Stimulated activated naive CD8-positive, alpha-beta T cell treated with anti-CD3 and anti-CD28 coated beads, Interleukin-15, amount 100 ng/mL, for 72 hours (primary cell): ENCODE data around the gene STK25.

Experiments used
- ATAC-seq: fragments of 150-1000 bp; cut with Tn5 transposase; 2 replicates; pipeline ENCODE4 v1.10.0; 2021; ENCODE audit warnings: mild to moderate bottlenecking, moderate library complexity
- DNase-seq, 2 donors: peaks; one replicate each; pipeline ENCODE4 v3.0.0; 2021 to 2022
- H3K27ac Mint-ChIP-seq, 2 donors: one replicate each; pipeline ENCODE4 v1.8.0; 2022; ENCODE audit warnings: mild to moderate bottlenecking in 2 of 2, mixed read lengths in 2 of 2, moderate library complexity in 2 of 2
- H3K27me3 Mint-ChIP-seq: one replicate; pipeline ENCODE4 v1.8.0; 2022; ENCODE audit warnings: mixed read lengths
- H3K4me1 Mint-ChIP-seq: one replicate; pipeline ENCODE4 v1.8.0; 2022; ENCODE audit warnings: mild to moderate bottlenecking, mixed read lengths
- H3K4me3 Mint-ChIP-seq, 2 donors: one replicate each; pipeline ENCODE4 v1.8.0; 2022; ENCODE audit warnings: mild to moderate bottlenecking in 2 of 2, mixed read lengths in 2 of 2, moderate library complexity in 1 of 2
- H3K9me3 Mint-ChIP-seq, 2 donors: one replicate each; pipeline ENCODE4 v1.8.0; 2022; ENCODE audit warnings: mixed read lengths in 2 of 2

The STK25 gene

DNA sequence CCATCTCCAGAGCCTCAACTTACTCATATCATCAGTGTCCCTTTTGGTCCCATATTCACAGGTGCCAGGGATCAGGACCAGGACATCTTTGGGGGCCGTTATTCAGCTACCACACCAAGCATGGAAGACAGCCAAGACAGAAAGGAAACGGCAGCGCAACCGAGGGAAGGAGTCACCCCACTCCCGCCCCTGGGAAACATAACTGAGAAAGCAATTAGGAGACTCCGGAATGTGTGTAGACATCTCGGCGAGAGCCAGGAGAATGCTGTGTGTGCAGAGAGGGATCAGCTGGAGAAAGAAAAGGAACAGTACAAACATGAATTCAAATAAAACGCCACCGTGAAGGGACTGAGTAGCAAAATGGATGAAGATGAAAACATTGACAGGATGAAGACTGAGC lies 36.7 kb upstream of the STK25 start:
- H3K4me1 Mint-ChIP-seq, result peaks cover 5% of the 10 kb centered on the region
- peaks cover 27% of the 10 kb centered on the region for H3K27me3 Mint-ChIP-seq
- DNase-seq (no peak), ATAC-seq (no peak)
- no peak overlapping the region for H3K4me3 Mint-ChIP-seq
- no peaks in the 10 kb centered on the region for H3K9me3 Mint-ChIP-seq
- no peak overlapping the region for H3K27ac Mint-ChIP-seq

DNA sequence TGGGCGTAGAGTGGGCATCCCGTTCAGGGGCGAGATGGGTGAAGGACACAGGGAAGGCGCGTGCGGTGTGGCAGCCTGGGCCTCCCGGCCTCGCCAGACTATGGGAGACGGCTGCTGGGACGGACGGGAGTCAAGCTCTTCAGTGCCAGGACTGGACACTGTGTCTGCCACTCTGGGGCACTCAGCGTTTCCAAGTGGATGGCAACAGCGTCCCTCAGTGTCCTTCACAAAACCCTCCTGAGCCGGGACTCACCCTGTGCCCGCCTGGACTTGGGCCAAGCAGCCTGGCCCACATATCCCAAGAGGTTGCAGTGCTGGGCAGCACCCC lies 33.9 kb upstream of the STK25 start:
- Mint-ChIP-seq H3K27ac (no peak overlapping the region), H3K4me1 (peaks cover 5% of the 10 kb centered on the region), H3K9me3 (no peaks in the 10 kb centered on the region), H3K27me3 (peaks cover 46% of the 10 kb centered on the region), H3K4me3 (no peak overlapping the region)
- ATAC-seq (no peak), DNase-seq (no peak)

DNA sequence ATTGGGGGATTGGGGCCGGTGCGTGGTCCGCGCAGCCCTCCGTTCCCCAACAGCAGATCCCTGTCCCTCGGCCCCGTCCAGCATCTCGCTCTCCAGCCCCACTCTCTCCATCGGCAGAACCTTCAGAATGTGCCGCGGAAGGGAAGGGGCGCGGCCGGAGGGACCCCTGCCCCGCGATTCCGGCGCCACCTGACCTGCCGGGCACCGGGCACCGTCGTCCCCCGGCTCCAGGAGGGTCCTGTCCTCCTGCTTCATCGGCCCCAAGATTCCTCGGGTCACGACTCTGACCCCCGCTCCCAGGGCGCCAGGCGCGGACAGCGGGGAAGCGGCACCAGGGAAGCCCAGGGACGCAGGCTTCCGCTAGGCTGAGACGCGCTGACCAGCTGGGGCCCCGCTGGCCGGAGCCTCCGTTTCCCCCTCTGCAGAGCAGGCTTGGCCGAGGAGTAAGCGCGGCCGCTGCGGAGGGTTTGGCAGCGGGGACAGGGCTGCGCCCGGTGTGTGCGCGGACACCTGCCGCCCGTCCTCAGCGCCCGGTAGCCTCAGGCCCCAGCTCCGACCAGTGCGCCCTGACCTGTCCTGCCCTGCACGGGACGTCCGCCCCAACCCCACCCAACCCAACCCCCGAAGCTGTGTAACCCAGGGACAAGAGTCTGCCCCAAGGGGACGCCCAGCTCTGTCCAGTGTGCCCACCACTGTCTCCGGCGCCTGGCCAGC lies 33.3 kb upstream of the STK25 start:
- Mint-ChIP-seq H3K27ac (no peak overlapping the region), H3K4me3 (no peak overlapping the region), H3K27me3 (peaks cover 46% of the 10 kb centered on the region), H3K9me3 (no peaks in the 10 kb centered on the region), H3K4me1 (peaks cover 5% of the 10 kb centered on the region)
- ATAC-seq, result no peak
- no peak for DNase-seq

DNA sequence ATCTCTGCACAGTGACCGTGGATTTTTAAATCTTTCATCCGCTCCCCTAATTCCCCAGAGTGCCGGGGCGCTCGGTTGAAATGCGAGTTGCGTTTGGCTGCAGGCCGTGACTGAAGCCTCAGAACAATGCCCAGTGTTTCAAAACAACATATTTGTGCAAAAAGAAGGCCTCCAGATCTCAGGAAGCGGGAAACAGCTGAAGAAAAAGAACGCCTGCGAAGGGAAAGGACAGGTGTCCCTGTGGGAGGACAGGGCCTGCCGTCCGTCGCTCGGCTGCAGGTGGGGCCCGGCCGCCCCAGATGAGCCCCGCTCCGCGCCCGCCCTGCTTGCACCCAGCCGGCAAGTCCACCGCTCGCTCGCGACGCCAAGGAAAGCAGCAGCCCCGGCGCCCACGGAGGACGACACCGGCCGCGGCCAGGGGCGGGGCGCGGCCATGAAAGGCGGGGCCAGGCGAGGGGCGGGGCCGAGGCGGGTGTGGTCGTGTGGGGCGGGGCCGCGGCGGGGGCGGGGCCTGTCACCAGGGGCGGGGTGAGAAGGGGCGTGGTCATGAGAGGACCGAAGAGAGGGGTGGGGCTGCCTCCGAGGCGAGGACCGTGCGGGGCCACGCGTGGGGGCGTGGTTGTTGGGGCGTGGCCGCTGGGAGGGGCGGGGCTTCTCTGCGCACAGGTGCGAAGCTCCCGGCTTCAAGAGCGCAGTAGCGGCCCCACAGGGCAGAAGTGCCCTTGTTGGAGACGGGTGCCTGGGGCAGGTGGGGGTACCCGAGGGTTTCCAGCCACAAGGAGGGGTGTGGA lies 32.6 kb upstream of the STK25 start:
- DNase-seq, result peak; percentile 50 to 64
- peaks cover 5% of the 10 kb centered on the region for H3K4me1 Mint-ChIP-seq
- H3K27me3 Mint-ChIP-seq, result peaks cover 53% of the 10 kb centered on the region
- peak overlapping the region; percentile 53 to 72 for H3K4me3 Mint-ChIP-seq
- ATAC-seq, result peak; percentile 60
- H3K27ac Mint-ChIP-seq, result no peak overlapping the region
- H3K9me3 Mint-ChIP-seq, result no peaks in the 10 kb centered on the region

DNA sequence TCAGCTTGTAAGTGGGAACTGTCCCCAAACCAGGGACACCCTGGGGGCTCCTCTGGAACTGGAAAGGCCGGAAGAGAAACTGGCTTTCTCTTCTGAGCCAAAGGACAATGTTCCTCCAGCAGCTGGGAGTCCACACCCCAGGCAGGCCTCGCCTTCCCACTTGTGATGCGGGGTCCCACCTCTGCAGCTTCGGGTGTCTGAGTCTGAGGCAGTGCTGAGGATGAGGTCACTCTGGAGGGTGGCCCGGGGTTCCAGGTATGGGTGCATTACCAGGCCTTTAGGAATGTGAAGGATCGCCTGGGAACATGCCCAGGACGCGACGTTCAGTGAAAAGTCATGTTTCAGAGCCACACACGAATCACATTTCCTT lies 32.0 kb upstream of the STK25 start:
- ATAC-seq (no peak), DNase-seq (no peak)
- H3K4me1 Mint-ChIP-seq, result peaks cover 5% of the 10 kb centered on the region
- H3K27me3 Mint-ChIP-seq, result peaks cover 54% of the 10 kb centered on the region
- H3K4me3 Mint-ChIP-seq, result peak overlapping the region; percentile 53 to 72
- no peaks in the 10 kb centered on the region for H3K9me3 Mint-ChIP-seq
- H3K27ac Mint-ChIP-seq, result no peak overlapping the region

DNA sequence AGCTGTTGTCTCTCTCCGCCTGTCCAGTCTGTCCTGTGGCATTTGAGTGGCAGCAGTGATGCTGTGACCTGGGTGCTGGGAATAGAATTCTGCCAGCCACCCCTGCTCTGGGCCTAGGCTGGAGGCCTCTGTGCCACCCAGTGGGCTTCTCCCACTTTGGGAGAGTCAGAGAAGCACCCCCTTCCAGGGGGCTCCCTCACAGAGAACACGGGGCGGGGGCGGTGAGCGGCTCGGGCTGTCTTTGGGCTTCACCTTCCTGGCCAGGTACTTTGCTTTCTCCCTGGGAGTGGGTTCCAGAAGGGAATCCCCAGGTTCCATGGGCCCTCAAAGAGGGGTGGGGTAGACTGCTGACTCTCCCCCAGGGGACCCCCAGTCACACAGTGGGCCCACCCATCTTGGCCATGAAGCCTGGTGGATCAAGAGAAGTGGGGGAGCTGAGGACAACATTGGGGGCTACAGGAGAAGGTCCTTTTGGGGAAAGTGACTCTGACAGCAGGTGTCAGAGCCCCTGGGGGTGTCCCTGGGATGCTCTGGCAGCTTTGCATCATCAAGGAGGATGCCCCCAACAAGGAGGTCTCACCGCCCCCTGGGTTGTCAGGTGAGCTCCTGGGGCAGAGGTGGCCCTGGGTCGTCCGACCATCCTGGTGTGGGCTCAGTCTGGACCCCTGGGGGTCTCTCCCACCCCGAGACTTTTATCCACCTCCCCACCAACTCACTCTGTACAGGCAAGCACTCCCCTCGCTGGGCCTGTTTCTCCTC lies 31.4 kb upstream of the STK25 start:
- Mint-ChIP-seq H3K9me3 (no peaks in the 10 kb centered on the region), H3K27me3 (peaks cover 54% of the 10 kb centered on the region), H3K27ac (no peak overlapping the region), H3K4me3 (no peak overlapping the region), H3K4me1 (peaks cover 5% of the 10 kb centered on the region)
- no peak for DNase-seq
- ATAC-seq, result no peak

DNA sequence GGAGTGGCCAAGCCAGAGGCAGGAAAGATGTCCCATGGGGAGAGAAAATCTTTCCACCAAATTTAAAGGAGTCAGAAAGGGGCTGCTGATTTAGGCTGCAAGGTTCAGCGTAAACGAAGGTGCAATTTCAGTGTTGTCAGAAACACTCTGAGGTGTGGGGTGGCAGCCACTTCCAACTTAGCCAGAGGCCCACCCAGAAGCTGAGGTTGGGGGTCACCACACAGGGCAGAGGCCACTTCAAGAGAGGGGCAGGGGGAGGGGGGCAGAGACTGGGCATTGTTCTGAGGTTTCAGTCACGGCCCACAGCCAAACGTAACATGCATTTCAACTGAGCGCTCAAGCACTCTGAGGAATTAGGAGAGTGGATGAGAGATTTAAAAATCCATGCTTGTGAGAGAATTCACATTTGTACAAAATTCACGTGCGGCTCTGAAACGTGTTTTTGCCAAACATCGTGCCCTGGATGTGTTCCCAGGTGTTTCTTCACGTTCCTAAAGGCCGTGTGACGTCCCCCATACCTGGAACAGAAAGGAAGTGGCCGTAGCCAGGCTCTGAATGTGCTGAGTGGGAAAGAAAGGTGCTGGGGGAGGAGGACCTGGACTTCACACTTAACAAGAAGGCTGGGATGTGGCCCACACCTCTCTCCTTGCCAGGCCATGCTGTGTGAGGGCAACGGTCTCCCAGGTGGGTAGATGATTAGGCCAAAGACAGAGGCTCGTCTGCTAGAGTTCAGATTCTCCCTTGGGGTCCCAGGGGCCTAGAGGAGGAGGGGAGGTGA lies 30.6 kb upstream of the STK25 start:
- Mint-ChIP-seq H3K27me3 (peaks cover 54% of the 10 kb centered on the region), H3K4me1 (peaks cover 5% of the 10 kb centered on the region), H3K4me3 (no peak overlapping the region), H3K27ac (peak overlapping the region in 1 of 2 donors; percentile 2), H3K9me3 (no peaks in the 10 kb centered on the region)
- ATAC-seq (no peak), DNase-seq (no peak)

DNA sequence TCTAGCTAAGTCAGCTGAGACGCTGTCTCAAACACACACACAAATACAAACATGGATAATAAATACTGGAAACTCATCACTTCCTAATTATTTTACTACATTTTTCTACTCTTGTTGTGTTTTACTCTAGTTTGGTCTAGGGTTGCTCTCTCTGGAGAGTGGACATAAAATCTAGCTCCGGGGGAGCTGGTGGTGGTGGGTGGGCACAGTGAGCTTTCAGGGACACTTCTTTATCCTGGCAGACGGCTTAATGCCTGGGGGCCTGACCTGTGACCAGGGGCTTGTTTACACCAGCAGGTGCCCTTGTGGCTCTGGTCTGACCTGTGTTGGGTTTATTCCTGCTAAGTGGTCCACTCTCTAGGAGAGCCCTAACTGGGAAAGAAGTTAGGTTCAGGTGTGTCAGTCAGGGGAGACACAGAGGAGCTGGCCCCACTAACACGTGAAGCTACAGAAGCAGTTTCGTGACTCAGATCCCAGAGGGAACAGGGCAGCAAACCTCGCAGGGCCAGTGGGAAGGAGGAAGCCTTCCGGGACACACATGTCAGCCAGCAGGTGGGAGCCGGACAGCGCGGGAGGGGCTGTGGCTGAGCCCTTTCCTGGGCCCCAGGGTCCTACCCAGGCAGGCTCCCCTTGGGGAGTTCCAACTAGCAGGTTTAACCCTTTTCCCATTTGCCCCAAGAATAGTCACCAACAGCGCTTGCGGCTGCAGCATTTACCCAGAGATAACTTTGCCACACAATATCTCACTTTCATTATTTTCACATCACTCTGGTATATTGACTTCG lies 27.7 kb upstream of the STK25 start:
- Mint-ChIP-seq H3K4me3 (no peak overlapping the region), H3K27ac (no peak overlapping the region)
- no peak for DNase-seq

DNA sequence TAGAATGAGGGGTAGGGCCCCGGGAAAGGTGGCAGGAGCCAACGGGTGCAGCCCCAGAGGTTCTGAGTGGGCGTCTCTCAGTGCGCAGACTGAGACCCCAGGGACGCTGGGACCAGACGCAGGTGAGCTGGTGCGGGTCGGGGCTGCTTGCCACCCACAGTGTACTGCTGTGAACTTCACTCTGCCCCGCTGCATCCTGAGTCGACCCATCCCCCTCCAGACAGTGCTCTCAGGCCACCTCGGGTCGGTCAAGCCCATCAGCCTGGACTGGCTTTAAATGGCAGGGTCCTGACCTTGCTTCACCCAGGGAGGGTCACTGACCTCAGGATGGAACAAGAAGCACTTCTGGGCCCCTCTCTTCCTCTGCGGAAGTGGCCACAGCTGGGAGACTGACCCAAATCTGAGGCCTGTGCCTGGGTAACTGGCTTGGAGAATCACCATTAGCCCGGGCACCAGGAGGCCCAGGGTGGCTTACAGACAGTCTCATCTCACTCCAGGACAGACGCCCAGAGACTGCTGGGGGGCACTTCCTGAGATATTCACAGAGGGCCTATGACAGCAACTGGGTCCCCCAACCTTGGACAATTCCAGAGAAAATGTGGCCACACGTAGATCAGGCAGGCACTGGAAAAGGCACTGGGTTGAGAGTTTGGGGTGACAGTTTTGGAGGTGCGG lies 26.5 kb upstream of the STK25 start:
- DNase-seq (no peak), ATAC-seq (no peak)
- no peaks in the 10 kb centered on the region for H3K4me1 Mint-ChIP-seq
- H3K27me3 Mint-ChIP-seq, result peaks cover 24% of the 10 kb centered on the region
- H3K27ac Mint-ChIP-seq, result no peak overlapping the region
- H3K9me3 Mint-ChIP-seq, result no peaks in the 10 kb centered on the region
- no peak overlapping the region for H3K4me3 Mint-ChIP-seq

More for the DNA sequence above, 27.7 kb upstream of the STK25 start:
- Mint-ChIP-seq H3K9me3 (no peaks in the 10 kb centered on the region), H3K27me3 (peaks cover 36% of the 10 kb centered on the region), H3K4me1 (peaks cover 5% of the 10 kb centered on the region)
- ATAC-seq, result no peak

DNA sequence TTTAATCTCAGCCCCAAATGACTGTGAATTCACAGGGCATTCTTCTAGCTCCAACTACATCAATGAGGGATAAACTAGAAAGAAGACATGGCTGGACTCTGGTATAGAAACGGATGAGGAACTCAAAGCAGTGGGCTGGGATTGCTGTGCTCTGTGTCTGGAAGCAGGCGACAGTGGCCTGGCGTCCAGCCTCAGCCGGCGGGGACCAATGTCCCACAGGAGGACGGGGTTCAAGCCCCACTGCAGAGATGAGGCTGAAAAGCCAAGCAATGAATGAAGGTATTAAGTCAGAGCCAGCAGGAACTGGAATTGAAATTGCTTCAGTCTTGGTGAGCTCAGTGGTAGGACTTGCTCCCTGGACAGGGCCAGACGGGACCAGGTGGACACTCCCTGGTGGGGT lies 25.9 kb upstream of the STK25 start:
- H3K4me3 Mint-ChIP-seq, result no peak overlapping the region
- DNase-seq (no peak), ATAC-seq (no peak)
- H3K9me3 Mint-ChIP-seq, result no peaks in the 10 kb centered on the region
- H3K27ac Mint-ChIP-seq, result no peak overlapping the region
- no peaks in the 10 kb centered on the region for H3K4me1 Mint-ChIP-seq
- H3K27me3 Mint-ChIP-seq, result peaks cover 19% of the 10 kb centered on the region

DNA sequence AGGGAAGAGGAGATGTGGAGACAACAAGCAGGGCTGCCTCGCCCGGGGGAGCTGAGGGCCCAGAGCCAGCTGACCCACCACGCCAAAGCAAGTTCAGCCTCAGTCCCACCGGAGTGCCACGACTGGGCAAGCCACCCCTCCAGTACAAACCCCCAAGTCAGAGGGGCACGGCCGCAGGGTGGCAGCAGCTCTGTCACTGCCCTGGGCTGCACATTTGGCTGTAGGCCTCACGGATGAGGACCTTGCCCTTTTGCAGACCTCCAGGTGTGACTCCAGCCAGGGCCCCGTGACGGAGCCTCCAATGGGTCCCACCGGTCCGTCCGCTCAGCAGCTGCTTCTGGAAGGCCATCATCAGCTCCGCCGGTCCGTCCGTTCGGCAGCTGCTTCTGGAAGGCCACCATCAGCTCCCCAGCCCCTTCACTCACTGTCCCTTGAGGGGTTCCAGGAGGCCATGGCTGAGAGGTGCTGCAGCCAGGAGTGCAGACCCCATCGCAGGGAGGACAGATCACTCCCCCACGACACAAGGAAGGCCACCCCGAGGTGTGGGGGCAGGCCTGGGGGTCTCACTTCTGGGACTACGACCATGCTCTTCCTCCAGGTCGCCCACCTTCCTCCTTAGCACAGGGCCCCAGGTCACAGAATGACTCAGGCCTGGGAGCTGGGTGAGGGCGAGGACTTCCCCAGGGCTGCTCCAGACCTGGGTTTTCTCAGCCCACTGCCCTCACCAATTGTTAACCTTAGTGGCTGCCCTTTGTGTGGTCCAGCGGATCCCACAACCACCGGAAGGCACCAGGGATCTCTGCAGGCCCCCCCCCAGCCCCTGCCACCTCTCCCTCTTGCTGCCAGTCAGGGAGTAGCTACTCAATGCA lies 24.6 kb upstream of the STK25 start:
- no peaks in the 10 kb centered on the region for H3K9me3 Mint-ChIP-seq
- H3K27ac Mint-ChIP-seq, result no peak overlapping the region

DNA sequence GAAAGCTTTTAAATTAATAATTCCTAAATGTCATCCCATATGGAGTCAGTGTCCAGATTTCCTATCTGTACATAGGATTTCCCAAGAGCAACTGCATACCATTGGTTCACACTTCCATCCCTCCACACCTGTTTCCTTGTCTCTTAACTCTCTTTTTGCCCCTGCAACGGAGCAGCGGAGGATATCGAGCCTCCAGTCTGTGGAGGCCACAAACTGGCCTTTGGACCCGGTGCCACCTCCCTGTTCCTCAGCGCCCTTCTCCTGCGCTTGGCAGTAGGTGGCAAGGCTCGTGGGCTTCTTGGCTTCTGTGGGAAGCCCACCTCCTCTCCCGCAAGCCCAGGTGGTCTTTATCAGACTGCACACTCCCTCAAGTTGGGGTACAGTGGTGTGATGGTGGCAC lies 23.8 kb upstream of the STK25 start:
- H3K27ac Mint-ChIP-seq, result no peak overlapping the region
- H3K4me3 Mint-ChIP-seq, result no peak overlapping the region
- H3K9me3 Mint-ChIP-seq, result no peaks in the 10 kb centered on the region
- H3K27me3 Mint-ChIP-seq, result peaks cover 8% of the 10 kb centered on the region
- H3K4me1 Mint-ChIP-seq, result no peaks in the 10 kb centered on the region
- ATAC-seq (no peak), DNase-seq (no peak)

More for the DNA sequence above, 24.6 kb upstream of the STK25 start:
- H3K4me1 Mint-ChIP-seq, result no peaks in the 10 kb centered on the region
- no peak overlapping the region for H3K4me3 Mint-ChIP-seq
- DNase-seq, result no peak
- peaks cover 8% of the 10 kb centered on the region for H3K27me3 Mint-ChIP-seq
- ATAC-seq, result no peak

DNA sequence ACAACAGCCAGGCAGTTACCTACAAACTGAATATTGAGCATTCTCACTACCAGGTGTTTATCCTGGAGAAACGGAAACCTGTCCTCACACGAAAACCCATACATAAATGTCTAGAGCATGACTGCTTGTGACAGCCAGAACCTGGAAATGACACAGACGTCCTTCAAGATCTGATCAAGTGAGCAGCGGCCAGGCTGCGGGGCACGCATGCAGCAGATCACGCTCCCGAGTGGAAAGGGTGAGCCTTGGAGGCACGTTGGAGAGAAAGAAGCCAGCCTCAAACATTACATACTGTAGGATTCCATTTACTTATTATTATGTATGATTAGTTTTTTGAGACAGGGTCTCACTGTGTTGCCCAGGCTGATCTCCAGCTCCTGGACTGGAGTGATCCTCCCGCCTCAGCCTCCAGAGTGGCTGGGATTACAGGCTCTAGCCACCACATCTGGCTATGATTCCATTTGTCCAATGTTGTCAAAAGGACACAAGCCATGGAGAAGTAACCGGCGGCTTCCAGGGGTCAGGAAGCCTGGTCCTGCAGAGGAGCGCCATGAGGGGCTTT lies 22.9 kb upstream of the STK25 start:
- Mint-ChIP-seq H3K4me3 (no peak overlapping the region), H3K9me3 (peaks cover 2 to 5% of the 10 kb centered on the region in 2 donors), H3K4me1 (no peaks in the 10 kb centered on the region), H3K27me3 (peaks cover 4% of the 10 kb centered on the region), H3K27ac (no peak overlapping the region)
- DNase-seq, result no peak
- ATAC-seq, result no peak
